Endothelial cell of umbilical vein (primary cell): ENCODE measurements around the gene FGF9. TPM values are rescaled to one million over a fixed set of nuclear protein-coding genes. Genes with fewer than 3 reads are reported as not detected.

Experiments used
- BruUV-seq: library from RNA; stranded (reverse); fragments of 400-500 nt; replicated peaks from 2 replicates; lab custom pipeline; 2021; lab: Mats Ljungman, UMichigan
- CTCF ChIA-PET: fragments of 300-600, 350-600 bp; sonication (Branson Sonifier 250); formaldehyde crosslinking; loops from one replicate; lab custom pipeline; 2021; ENCODE audit warnings: antibody characterized with exemption, inconsistent platforms; lab: Charles Lee
- POLR2A ChIA-PET: fragments of 300-600, 350-600 bp; sonication (Branson Sonifier 250); formaldehyde crosslinking; loops from one replicate; lab custom pipeline; 2021; ENCODE audit warnings: antibody characterized with exemption, inconsistent platforms; lab: Charles Lee
- DNase-seq: peaks from one replicate; pipeline ENCODE4 v3.0.0-alpha.2; 2011; ENCODE audit warnings: low read depth, low spot score
- FAIRE-seq: peaks from 2 replicates; lab custom pipeline; 2011; peaks lifted over from hg19 to GRCh38; lab: Jason Lieb, UNC
- H2AFZ ChIP-seq: 2 replicates; pipeline ENCODE4 v1.6.0; 2012; ENCODE audit warnings: low read depth, low read length, control low read depth, inconsistent platforms
- H3K27ac ChIP-seq: 2 replicates; pipeline ENCODE4 v1.5.1; 2011; ENCODE audit warnings: low read depth, mild to moderate bottlenecking, control low read depth, low read length, moderate library complexity; ENCODE audit not compliant: insufficient read depth
- H3K27me3 ChIP-seq, 2 experiments: 2 replicates each; pipeline versions ENCODE4 v1.6.0 to v1.6.1; 2011; ENCODE audit warnings: low read length in 2 of 2, mixed read lengths in 1 of 2; ENCODE audit not compliant: control insufficient read depth in 2 of 2, insufficient read depth in 2 of 2
- H3K36me3 ChIP-seq, 2 experiments: 2 replicates in 1 of 2; 3 replicates in 1 of 2; pipeline ENCODE4 v1.5.1; 2011; ENCODE audit warnings: low read length in 2 of 2, mild to moderate bottlenecking in 1 of 2, moderate library complexity in 1 of 2; ENCODE audit not compliant: control insufficient read depth in 2 of 2, insufficient read depth in 2 of 2; ENCODE audit errors: extremely low read depth in 1 of 2
- H3K4me1 ChIP-seq: 3 replicates; pipeline ENCODE4 v1.5.1; 2011; ENCODE audit warnings: mild to moderate bottlenecking, low read length; ENCODE audit not compliant: control insufficient read depth, insufficient read depth; ENCODE audit errors: extremely low read depth
- H3K4me2 ChIP-seq: 2 replicates; pipeline ENCODE4 v1.6.1; 2011; ENCODE audit warnings: low read length, control low read depth, mixed read lengths; ENCODE audit not compliant: insufficient read depth
- H3K4me3 ChIP-seq, 3 experiments: fragments of 200-600 bp in 1 of 3; sonication (generic), shearing (Covaris generic) in 1 of 3; replicated peaks in 1 of 3; 2 replicates each; pipeline ENCODE4 v1.5.1; 2011 to 2016; ENCODE audit warnings: control low read depth in 3 of 3, low read length in 3 of 3, mild to moderate bottlenecking in 2 of 3, inconsistent platforms in 1 of 3, low read depth in 1 of 3, moderate library complexity in 1 of 3; ENCODE audit not compliant: insufficient read depth in 1 of 3
- H3K79me2 ChIP-seq: 2 replicates; pipeline ENCODE4 v1.6.0; 2012; ENCODE audit warnings: low read length, inconsistent platforms; ENCODE audit not compliant: control insufficient read depth, insufficient read depth
- H3K9ac ChIP-seq: replicated peaks from 2 replicates; pipeline ENCODE3; 2011; ENCODE audit warnings: low read length, control low read depth; ENCODE audit not compliant: insufficient read depth; ENCODE audit errors: extremely low read depth
- H3K9me1 ChIP-seq: replicated peaks from 3 replicates; pipeline ENCODE4 v1.6.0; 2011; ENCODE audit warnings: mild to moderate bottlenecking, low read length; ENCODE audit not compliant: control insufficient read depth, insufficient read depth; ENCODE audit errors: extremely low read depth
- H3K9me3 ChIP-seq: replicated peaks from 2 replicates; pipeline ENCODE4 v1.5.1; 2012; ENCODE audit warnings: low read length, inconsistent platforms; ENCODE audit not compliant: control insufficient read depth, insufficient read depth
- H4K20me1 ChIP-seq: replicated peaks from 2 replicates; pipeline ENCODE3; 2011; ENCODE audit warnings: mild to moderate bottlenecking, low read length; ENCODE audit not compliant: control insufficient read depth, insufficient read depth; ENCODE audit errors: extremely low read depth
- CTCF ChIP-seq, 2 donors: IDR thresholded peaks; 1 replicate in 1 of 2; 2 replicates in 1 of 2; pipeline ENCODE4 v1.5.1; 2011; ENCODE audit warnings: low read length in 2 of 2, mild to moderate bottlenecking in 2 of 2, moderate library complexity in 2 of 2, control low read depth in 1 of 2, inconsistent platforms in 1 of 2, low read depth in 1 of 2; ENCODE audit not compliant: insufficient read depth in 1 of 2; ENCODE audit errors: extremely low read depth in 1 of 2
- EZH2 ChIP-seq: IDR thresholded peaks from 2 replicates; pipeline ENCODE4 v1.6.1; 2012; ENCODE audit warnings: borderline replicate concordance, low read depth, mild to moderate bottlenecking, moderate library complexity, low read length, inconsistent platforms; ENCODE audit not compliant: severe bottlenecking
- FOS ChIP-seq: IDR thresholded peaks from 2 replicates; pipeline ENCODE4 v1.6.1; 2011; ENCODE audit warnings: mild to moderate bottlenecking, low read length, moderate library complexity, borderline replicate concordance; ENCODE audit not compliant: insufficient read depth
- GATA2 ChIP-seq: IDR thresholded peaks from 2 replicates; pipeline ENCODE4 v1.7.0; 2011; ENCODE audit warnings: low read depth, mild to moderate bottlenecking, moderate library complexity, mixed read lengths, low read length; ENCODE audit not compliant: insufficient read length, insufficient read depth
- JUN ChIP-seq: IDR thresholded peaks from 2 replicates; pipeline ENCODE4 v1.6.1; 2011; ENCODE audit warnings: borderline replicate concordance, low read depth; ENCODE audit not compliant: insufficient read length, insufficient read depth
- MYC ChIP-seq: IDR thresholded peaks from one replicate; pipeline ENCODE4 v1.6.1; 2011; ENCODE audit warnings: mild to moderate bottlenecking, low read depth, low read length
- POLR2A ChIP-seq: IDR thresholded peaks from 2 replicates; pipeline ENCODE4 v1.6.1; 2012; ENCODE audit warnings: low read depth, mild to moderate bottlenecking, control low read depth, low read length
- POLR2AphosphoS5 ChIP-seq: IDR thresholded peaks from 2 replicates; pipeline ENCODE4 v1.6.1; 2012; ENCODE audit warnings: low read depth, mild to moderate bottlenecking, control low read depth, low read length, moderate library complexity; ENCODE audit not compliant: insufficient read depth
- dilution Hi-C: fragments of 300-500 bp; cut with MboI; formaldehyde crosslinking; loops from one replicate; pipeline ENCODE4 v1.15.0; 2019; ENCODE audit warnings: low sequenced_read_pairs; ENCODE audit not compliant: extremely low pct_ligation_motif_present
- intact Hi-C: fragments of 100-400 bp; cut with micrococcal nuclease; formaldehyde crosslinking; loops from one replicate; pipeline ENCODE4 v1.10.0; 2022
- polyA plus RNA-seq, 4 experiments: library from polyadenylated mRNA; depleted of rRNA in 3 of 4; stranded (reverse) in 3 of 4; unstranded in 1 of 4; fragments of >200 nt; gene quantifications; 2 replicates each; pipeline versions ENCODE4 v1.2.1 to v1.2.3, GENCODE V29; 2011 to 2012; ENCODE audit warnings: missing spikeins in 1 of 4
- total RNA-seq: library from RNA; stranded (reverse); gene quantifications from 2 replicates; pipeline ENCODE4 v1.2.3, GENCODE V29; 2021
- TF ChIP-seq, protein P1 (sequence below): IDR thresholded peaks from 2 replicates; pipeline ENCODE4 v1.6.1; 2011; ENCODE audit not compliant: insufficient read depth, insufficient read length

Gene FGF9
- total and polyA plus RNA-seq, 2 donors (not counting 3 experiments of a cell fraction or from before 2014, with no cell fraction given) = not detected

DNA sequence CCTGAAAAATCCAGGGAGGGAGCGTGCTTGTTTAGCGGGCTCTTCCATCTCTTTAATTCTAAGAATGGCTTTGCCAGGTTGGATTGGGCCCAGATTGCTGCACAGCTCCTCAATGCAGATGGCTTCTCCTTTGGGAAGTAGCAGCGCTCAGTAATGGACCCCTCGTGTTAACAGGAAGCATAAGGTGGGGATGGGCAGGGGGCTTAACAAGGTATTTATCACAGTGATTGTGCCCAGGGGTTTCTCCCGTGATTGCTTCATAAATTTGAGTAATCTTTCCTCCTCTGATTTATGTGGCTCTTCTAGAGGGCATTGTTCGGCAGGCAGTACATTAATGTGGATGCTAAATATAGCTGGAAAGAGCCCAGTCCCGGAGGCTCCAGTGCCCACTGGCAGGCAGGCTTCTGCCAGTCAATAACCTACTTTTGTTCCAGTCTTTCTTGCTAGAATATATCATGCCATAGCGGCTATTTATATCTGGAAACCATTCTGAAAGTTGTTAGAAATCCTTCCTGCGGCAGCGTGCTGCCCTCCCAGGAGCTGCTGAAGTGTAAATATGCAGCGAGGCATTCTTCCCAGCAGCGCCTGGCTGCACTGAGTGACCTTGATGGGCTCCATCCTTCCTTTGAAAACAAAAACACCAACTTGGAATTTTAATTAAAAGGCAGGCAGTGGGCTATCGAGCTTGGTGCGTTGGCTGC lies 65.0 kb downstream of the FGF9 start:
- Histone ChIP-seq H3K27ac (no peak overlapping the region), H3K4me1 (no peaks in the 10 kb centered on the region), H3K4me2 (no peak overlapping the region), H3K27me3 (no peaks in the 10 kb centered on the region), H3K9ac (no peak overlapping the region), H3K9me3 (peaks cover 1% of the 10 kb centered on the region), H3K36me3 (no peaks in the 10 kb centered on the region), H3K4me3 (no peak overlapping the region), H3K9me1 (no peaks in the 10 kb centered on the region), H3K79me2 (no peaks in the 10 kb centered on the region), H4K20me1 (no peaks in the 10 kb centered on the region), H2AFZ (no peak overlapping the region)
- ChIA-PET POLR2A (no interaction called here), CTCF (no interaction called here)
- dilution Hi-C loops = no loop called here
- TF ChIP-seq JUN (no peak), GATA2 (no peak), CTCF (IDR thresholded peaks at IDR 0.05; ENCODE audit: extremely low read depth in 1 of 2, insufficient read depth in 1 of 2, low read depth in 1 of 2, low read length in 2 of 2) (no peak), POLR2A (no peak), POLR2AphosphoS5 (no peak), MYC (no peak), FOS (no peak), EZH2 (no peak)
- TF ChIP-seq, protein P1, sequence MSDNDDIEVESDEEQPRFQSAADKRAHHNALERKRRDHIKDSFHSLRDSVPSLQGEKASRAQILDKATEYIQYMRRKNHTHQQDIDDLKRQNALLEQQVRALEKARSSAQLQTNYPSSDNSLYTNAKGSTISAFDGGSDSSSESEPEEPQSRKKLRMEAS = no peak
- intact Hi-C loops = no loop called here
- BruUV-seq = no TSS peak
- no peak for FAIRE-seq
- no peak for DNase-seq
